Keratinocyte (primary cell): ENCODE results near the gene ZNRF1. TPM values are rescaled to one million over a fixed set of nuclear protein-coding genes. Genes with fewer than 3 reads are reported as not detected.

Source experiments
- DNase-seq: peaks from one replicate; pipeline ENCODE4 v3.0.0-alpha.2; 2011; ENCODE audit warnings: low read depth, missing footprints, low spot score
- FAIRE-seq: peaks from 2 replicates; lab custom pipeline; 2011; peaks lifted over from hg19 to GRCh38; lab: Jason Lieb, UNC
- H2AFZ ChIP-seq: 2 replicates; pipeline ENCODE4 v1.6.0; 2012; ENCODE audit warnings: low read length, control low read depth, inconsistent platforms; ENCODE audit not compliant: control insufficient read depth
- H3K27ac ChIP-seq: 2 replicates; pipeline ENCODE4 v1.5.1; 2011; ENCODE audit warnings: low read length; ENCODE audit not compliant: control insufficient read depth, insufficient read depth
- H3K27me3 ChIP-seq: 3 replicates; pipeline ENCODE4 v1.6.0; 2011; ENCODE audit warnings: low read length; ENCODE audit not compliant: control insufficient read depth, insufficient read depth; ENCODE audit errors: extremely low read depth
- H3K36me3 ChIP-seq, 2 experiments: 2 replicates in 1 of 2; 3 replicates in 1 of 2; pipeline ENCODE4 v1.5.1; 2011; ENCODE audit warnings: low read length in 2 of 2, mild to moderate bottlenecking in 1 of 2; ENCODE audit not compliant: control insufficient read depth in 2 of 2, insufficient read depth in 2 of 2; ENCODE audit errors: extremely low read depth in 1 of 2
- H3K4me1 ChIP-seq: 3 replicates; pipeline ENCODE4 v1.5.1; 2011; ENCODE audit warnings: low read length; ENCODE audit not compliant: control insufficient read depth, insufficient read depth; ENCODE audit errors: extremely low read depth
- H3K4me2 ChIP-seq: 3 replicates; pipeline ENCODE4 v1.6.0; 2011; ENCODE audit warnings: low read depth, low read length; ENCODE audit not compliant: control insufficient read depth, insufficient read depth; ENCODE audit errors: extremely low read depth
- H3K4me3 ChIP-seq, 3 experiments: fragments of 200-600 bp in 1 of 3; sonication (generic) in 1 of 3; 2 replicates in 2 of 3; 3 replicates in 1 of 3; pipeline ENCODE4 v1.5.1; 2011 to 2016; ENCODE audit warnings: low read length in 3 of 3, mild to moderate bottlenecking in 3 of 3, control low read depth in 2 of 3, inconsistent platforms in 1 of 3, low read depth in 1 of 3, mixed read lengths in 1 of 3, mixed run types in 1 of 3, moderate library complexity in 1 of 3; ENCODE audit not compliant: control insufficient read depth in 2 of 3, insufficient read depth in 2 of 3; ENCODE audit errors: extremely low read depth in 1 of 3
- H3K79me2 ChIP-seq: 2 replicates; pipeline ENCODE4 v1.6.0; 2012; ENCODE audit warnings: low read length; ENCODE audit not compliant: control insufficient read depth, insufficient read depth
- H3K9ac ChIP-seq: 3 replicates; pipeline ENCODE4 v1.6.0; 2011; ENCODE audit warnings: low read length; ENCODE audit not compliant: control insufficient read depth, insufficient read depth; ENCODE audit errors: extremely low read depth
- H3K9me1 ChIP-seq: 3 replicates; pipeline ENCODE4 v1.6.0; 2011; ENCODE audit warnings: low read length; ENCODE audit not compliant: control insufficient read depth, insufficient read depth; ENCODE audit errors: extremely low read depth
- H3K9me3 ChIP-seq: 2 replicates; pipeline ENCODE4 v1.5.1; 2012; ENCODE audit warnings: low read depth, low read length; ENCODE audit not compliant: control insufficient read depth
- H4K20me1 ChIP-seq: 3 replicates; pipeline ENCODE4 v1.6.0; 2011; ENCODE audit warnings: low read length; ENCODE audit not compliant: control insufficient read depth, insufficient read depth; ENCODE audit errors: extremely low read depth
- CTCF ChIP-seq, 3 experiments: IDR thresholded peaks in 1 of 3; conservative IDR thresholded peaks in 1 of 3; optimal IDR thresholded peaks in 1 of 3; 2 replicates in 2 of 3; 3 replicates in 1 of 3; pipeline versions ENCODE3 to v1.5.1; 2011; ENCODE audit warnings: low read length in 3 of 3, mild to moderate bottlenecking in 3 of 3, moderate library complexity in 2 of 3, control low read depth in 1 of 3, inconsistent platforms in 1 of 3; ENCODE audit not compliant: insufficient read depth in 2 of 3; ENCODE audit errors: extremely low read depth in 1 of 3
- EZH2 ChIP-seq: IDR thresholded peaks from one replicate; pipeline ENCODE4 v1.6.1; 2012; ENCODE audit warnings: inconsistent platforms, mild to moderate bottlenecking, low read length, moderate library complexity
- dilution Hi-C: fragments of 300-500 bp; cut with MboI; formaldehyde crosslinking; loops from one replicate; pipeline ENCODE4 v1.7.0; 2020; ENCODE audit warnings: low sequenced_read_pairs; ENCODE audit not compliant: extremely low pct_ligation_motif_present
- polyA plus RNA-seq, 5 experiments: library from polyadenylated mRNA; depleted of rRNA in 3 of 5; stranded (reverse) in 3 of 5; stranded (forward) in 1 of 5; unstranded in 1 of 5; fragments of >200 nt; gene quantifications; 1 replicate in 1 of 5; 2 replicates in 3 of 5; 3 replicates in 1 of 5; pipeline versions ENCODE4 v1.2.1 to v1.2.3, GENCODE V29; 2011 to 2012; ENCODE audit warnings: missing spikeins in 2 of 5, low read depth in 1 of 5, low replicate concordance in 1 of 5

ZNRF1 gene
- polyA plus RNA-seq, 1 donor (not counting 4 experiments of a cell fraction or from before 2014, with no cell fraction given), result 19.1 TPM

GRCh38 chr16:75042426-75043174 lies 43.8 kb downstream of the ZNRF1 start:
- DNase-seq (no peak), FAIRE-seq (no peak)
- TF ChIP-seq CTCF (optimal IDR thresholded peaks at IDR 0.05 in 1 of 3, IDR thresholded peaks at IDR 0.05 in 1 of 3, conservative IDR thresholded peaks at IDR 0.05 in 1 of 3; ENCODE audit: extremely low read depth in 1 of 3, insufficient read depth in 2 of 3, low read length in 3 of 3), result no peak
- TF ChIP-seq EZH2, result no peak
- Histone ChIP-seq H3K9ac (no peak overlapping the region), H3K9me3 (peaks cover 4% of the 10 kb centered on the region), H3K4me2 (no peak overlapping the region), H3K27me3 (no peaks in the 10 kb centered on the region), H3K27ac (no peak overlapping the region), H3K4me1 (peaks cover 6% of the 10 kb centered on the region), H2AFZ (no peak overlapping the region), H3K79me2 (peaks cover 46% of the 10 kb centered on the region), H4K20me1 (no peaks in the 10 kb centered on the region), H3K9me1 (no peaks in the 10 kb centered on the region), H3K36me3 (no peaks in the 10 kb centered on the region), H3K4me3 (no peak overlapping the region)
- dilution Hi-C loops, result no loop called here

- Histone ChIP-seq H2AFZ (no peak overlapping the region), H3K9me1 (no peaks in the 10 kb centered on the region), H3K4me3 (no peak overlapping the region), H3K27me3 (no peaks in the 10 kb centered on the region), H3K9ac (no peak overlapping the region), H3K4me2 (no peak overlapping the region), H3K79me2 (peaks cover 43% of the 10 kb centered on the region), H3K27ac (no peak overlapping the region), H3K9me3 (peaks cover under 1% of the 10 kb centered on the region), H3K4me1 (peaks cover 6% of the 10 kb centered on the region), H3K36me3 (no peaks in the 10 kb centered on the region), H4K20me1 (no peaks in the 10 kb centered on the region)
- FAIRE-seq (no peak), DNase-seq (no peak)
- dilution Hi-C loops, result no loop called here
- TF ChIP-seq CTCF (optimal IDR thresholded peaks at IDR 0.05 in 1 of 3, IDR thresholded peaks at IDR 0.05 in 1 of 3, conservative IDR thresholded peaks at IDR 0.05 in 1 of 3; ENCODE audit: extremely low read depth in 1 of 3, insufficient read depth in 2 of 3, low read length in 3 of 3) (no peak), EZH2 (no peak)
Measured at GRCh38 chr16:75043175-75043895, 44.5 kb downstream of the ZNRF1 start.
